Adrenal gland (tissue), 12 donors: ENCODE data around the gene STRIT1. TPM values are rescaled to one million over a fixed set of nuclear protein-coding genes. Genes with fewer than 3 reads are reported as not detected.

Source experiments
- DNase-seq, 7 donors: peaks; one replicate each; pipeline ENCODE4 v3.0.0-alpha.2; 2019 to 2020
- H3K27ac ChIP-seq, 5 donors: fragments of 200-600 bp; sonication (generic) in 4 of 5; 1 replicate in 3 of 5; 2 replicates in 2 of 5; pipeline versions ENCODE4 v1.5.1 to v1.8.0; 2016 to 2020; ENCODE audit warnings: mild to moderate bottlenecking in 1 of 5
- H3K27me3 ChIP-seq: fragments of 200-600 bp; 2 replicates; pipeline ENCODE4 v1.8.0; 2021
- H3K36me3 ChIP-seq, 2 donors: fragments of 200-600 bp; replicated peaks in 1 of 2; 1 replicate in 1 of 2; 2 replicates in 1 of 2; pipeline versions ENCODE4 v1.5.1 to v1.8.0; 2018 to 2022
- H3K4me1 ChIP-seq, 2 donors: fragments of 200-600 bp; replicated peaks in 1 of 2; 1 replicate in 1 of 2; 2 replicates in 1 of 2; pipeline versions ENCODE4 v1.5.1 to v1.8.0; 2018 to 2021
- H3K4me3 ChIP-seq, 4 donors: fragments of 200-600 bp; sonication (generic) in 3 of 4; one replicate each; pipeline ENCODE4 v1.5.1; 2016 to 2018
- H3K9me3 ChIP-seq, 3 donors: fragments of 200-600 bp; sonication (generic) in 1 of 3; replicated peaks in 1 of 3; 1 replicate in 2 of 3; 2 replicates in 1 of 3; pipeline versions ENCODE4 v1.5.1 to v1.8.0; 2016 to 2021
- POLR2A ChIP-seq, 2 donors: fragments of 450-650 bp; IDR thresholded peaks; one replicate each; pipeline ENCODE4 v1.6.1; 2017; ENCODE audit warnings: antibody characterized with exemption in 2 of 2, mild to moderate bottlenecking in 2 of 2, moderate library complexity in 1 of 2
- whole genome bisulfite sequencing, 4 donors: extraction: QIAGEN DNeasy Blood & Tissue Kit in 2 of 4; methylation state at CpG; one replicate each; pipeline versions ENCODE4 v1.1.5 to v1.1.7; 2013 to 2017; 5-methylcytosine and 5-hydroxymethylcytosine counted together
- intact Hi-C, 2 donors: fragments of 100-400 bp; cut with DNase I; formaldehyde crosslinking; loops; one replicate each; pipeline versions ENCODE4 v1.14.1 to v1.15.0; 2022 to 2023
- polyA plus RNA-seq, 3 donors: library from polyadenylated mRNA; stranded (reverse); fragments of 200-250 nt in 2 of 3; fragments of 350-450 nt in 1 of 3; fragmentation: Illumina TruSeq in 1 of 3; extraction: RNeasy Lipid Tissue Mini Kit (QIAGEN cat#74804) in 1 of 3; gene quantifications; one replicate each; pipeline ENCODE4 v1.2.3, GENCODE V29; 2013 to 2014
- total RNA-seq, 9 donors: library from RNA; depleted of rRNA in 4 of 9; stranded (reverse); fragments of >200 nt in 4 of 9; fragments of 120-200 nt in 1 of 9; fragmentation: NEBNext Ultra II Directional in 1 of 9; extraction: Animal tissue kit (Norgen Biotek cat#: 25700) in 1 of 9; gene quantifications; one replicate each; pipeline versions ENCODE4 v1.1.0 to v1.2.4, GENCODE V29; 2013 to 2023
- TF ChIP-seq, protein P1 (sequence below), 6 experiments: fragments of 450-650 bp in 4 of 6; fragments of 200-600 bp in 2 of 6; sonication (generic) in 1 of 6; IDR thresholded peaks; 1 replicate in 5 of 6; 2 replicates in 1 of 6; pipeline versions ENCODE4 v1.5.1 to v1.8.0; 2016 to 2021; ENCODE audit warnings: antibody characterized with exemption in 6 of 6, mild to moderate bottlenecking in 2 of 6, moderate library complexity in 1 of 6
- donor health status: healthy with polysubstance abuse.
- donor health status: Bipolar disorder and iron deficiency.
- donor health status: DM: yes; HTN: yes; CAD: no.
- donor health status: DM: no; HTN: no; CAD: no.
- donor health status: DM: no; HTN: no; CAD: no.
- donor health status: DM: yes; HTN: yes; CAD: no.

Gene STRIT1
- total and polyA plus RNA-seq, 12 donors, result 0.30 to 3.4 TPM; not detected in 10

DNA sequence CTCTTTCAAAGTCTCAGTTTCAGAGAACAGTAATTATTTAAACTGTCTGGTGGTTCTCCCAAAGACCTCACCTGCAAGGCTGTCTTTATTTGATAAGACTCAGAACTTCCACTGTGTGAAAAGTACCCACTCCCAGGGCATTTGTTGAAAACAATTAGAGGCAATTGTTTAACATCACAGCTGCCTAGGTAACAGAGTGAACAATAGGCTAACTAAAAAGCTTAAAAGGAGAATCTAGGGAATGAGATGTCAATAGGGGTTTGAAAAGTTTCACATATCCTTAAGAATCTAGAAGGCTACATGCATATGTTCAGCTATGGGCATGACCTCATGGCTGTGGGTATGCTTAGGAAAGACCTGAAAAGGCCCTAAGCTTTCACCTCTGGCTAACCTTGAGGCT is 2.9 kb upstream of the STRIT1 start:
- Histone ChIP-seq H3K4me1 (no peaks in the 10 kb centered on the region), H3K27me3 (no peaks in the 10 kb centered on the region), H3K4me3 (no peak overlapping the region), H3K9me3 (peaks cover 0 to 5% (median 0%) of the 10 kb centered on the region in 3 donors), H3K27ac (no peak overlapping the region), H3K36me3 (no peaks in the 10 kb centered on the region)
- intact Hi-C loops, result no loop called here
- no peak for DNase-seq
- TF ChIP-seq POLR2A (IDR thresholded peaks at IDR 0.05), result no peak
- TF ChIP-seq, protein P1, sequence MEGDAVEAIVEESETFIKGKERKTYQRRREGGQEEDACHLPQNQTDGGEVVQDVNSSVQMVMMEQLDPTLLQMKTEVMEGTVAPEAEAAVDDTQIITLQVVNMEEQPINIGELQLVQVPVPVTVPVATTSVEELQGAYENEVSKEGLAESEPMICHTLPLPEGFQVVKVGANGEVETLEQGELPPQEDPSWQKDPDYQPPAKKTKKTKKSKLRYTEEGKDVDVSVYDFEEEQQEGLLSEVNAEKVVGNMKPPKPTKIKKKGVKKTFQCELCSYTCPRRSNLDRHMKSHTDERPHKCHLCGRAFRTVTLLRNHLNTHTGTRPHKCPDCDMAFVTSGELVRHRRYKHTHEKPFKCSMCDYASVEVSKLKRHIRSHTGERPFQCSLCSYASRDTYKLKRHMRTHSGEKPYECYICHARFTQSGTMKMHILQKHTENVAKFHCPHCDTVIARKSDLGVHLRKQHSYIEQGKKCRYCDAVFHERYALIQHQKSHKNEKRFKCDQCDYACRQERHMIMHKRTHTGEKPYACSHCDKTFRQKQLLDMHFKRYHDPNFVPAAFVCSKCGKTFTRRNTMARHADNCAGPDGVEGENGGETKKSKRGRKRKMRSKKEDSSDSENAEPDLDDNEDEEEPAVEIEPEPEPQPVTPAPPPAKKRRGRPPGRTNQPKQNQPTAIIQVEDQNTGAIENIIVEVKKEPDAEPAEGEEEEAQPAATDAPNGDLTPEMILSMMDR (IDR thresholded peaks at IDR 0.05), result no peak

DNA sequence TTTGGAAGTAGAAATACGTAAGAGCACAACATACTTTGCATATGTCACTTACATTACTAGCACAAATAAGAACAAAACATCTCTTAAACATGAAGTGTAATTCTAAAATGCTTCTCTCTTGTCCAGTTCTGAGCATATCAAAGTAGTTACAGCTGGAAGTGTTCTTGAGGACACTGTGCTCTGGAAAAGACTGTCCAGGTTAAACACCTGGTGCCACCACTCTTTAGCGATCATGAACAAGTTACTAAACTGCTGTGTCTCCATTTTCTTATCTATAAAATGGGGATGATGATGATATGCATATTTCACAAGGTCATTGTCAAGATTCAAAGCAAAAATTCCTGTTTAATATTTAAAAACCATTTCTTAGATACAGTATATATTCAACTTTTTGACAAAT is 790 bp downstream of the STRIT1 start:
- H3K4me3 ChIP-seq, result no peak overlapping the region
- H3K36me3 ChIP-seq, result no peaks in the 10 kb centered on the region
- H3K27me3 ChIP-seq, result no peaks in the 10 kb centered on the region
- peaks cover 0 to 5% (median 0%) of the 10 kb centered on the region in 3 donors for H3K9me3 ChIP-seq
- DNase-seq, result no peak
- 92 to 95% (median 93%) methylated on average over 2 of the region's 2 CpGs for WGBS, 4 donors
- TF ChIP-seq, protein P1 (IDR thresholded peaks at IDR 0.05), result no peak
- TF ChIP-seq POLR2A (IDR thresholded peaks at IDR 0.05), result no peak
- intact Hi-C loops, result no loop called here
- no peak overlapping the region for H3K27ac ChIP-seq
- H3K4me1 ChIP-seq, result no peaks in the 10 kb centered on the region

DNA sequence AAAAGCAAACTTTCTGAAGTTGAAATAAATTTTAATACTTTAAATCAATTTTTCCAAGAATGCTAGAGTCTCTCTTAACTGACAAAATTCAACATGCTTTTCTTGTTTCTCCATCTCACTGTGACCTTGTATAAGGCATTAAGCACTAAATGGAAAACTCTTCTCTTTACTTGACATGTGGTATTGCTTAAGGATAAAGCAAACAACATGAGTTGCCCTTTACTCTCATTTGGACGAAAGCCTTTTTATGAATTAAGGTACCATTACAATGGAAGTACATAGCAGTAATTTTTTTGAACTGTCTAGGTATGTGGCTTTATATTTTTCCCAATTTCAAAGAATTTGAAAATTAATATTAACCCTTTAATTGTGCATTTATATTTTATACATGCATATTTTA is 1.4 kb downstream of the STRIT1 start:
- H3K4me1 ChIP-seq, result no peaks in the 10 kb centered on the region
- H3K27me3 ChIP-seq, result no peaks in the 10 kb centered on the region
- TF ChIP-seq, protein P1 (IDR thresholded peaks at IDR 0.05), result no peak
- TF ChIP-seq POLR2A (IDR thresholded peaks at IDR 0.05), result no peak
- H3K27ac ChIP-seq, result no peak overlapping the region
- WGBS, 4 donors, result 61 to 67% (median 66%) methylated on average over 1 of the region's 1 CpG
- H3K36me3 ChIP-seq, result no peaks in the 10 kb centered on the region
- peaks cover 0 to 3% (median 0%) of the 10 kb centered on the region in 3 donors for H3K9me3 ChIP-seq
- no peak overlapping the region for H3K4me3 ChIP-seq
- no peak for DNase-seq
- intact Hi-C loops, result no loop called here

DNA sequence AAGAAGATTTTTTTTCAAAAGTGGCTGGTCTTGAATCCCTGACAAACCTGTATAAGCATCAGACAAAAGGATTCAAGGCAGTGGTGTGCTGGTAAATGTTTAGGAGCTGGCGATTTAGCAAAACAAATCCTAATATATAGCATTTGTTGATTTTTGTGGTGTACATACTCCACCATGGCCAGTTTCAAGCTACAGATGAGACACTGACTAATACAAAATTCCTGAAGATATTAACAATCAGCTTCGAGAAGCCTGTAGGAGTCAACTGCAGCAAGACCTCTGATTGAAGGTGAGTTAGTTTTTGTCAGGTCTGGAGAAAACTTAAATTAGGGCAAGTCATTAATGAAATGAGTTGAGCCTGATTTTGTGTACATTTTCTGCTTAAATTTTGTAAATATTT is 6.7 kb downstream of the STRIT1 start:
- Histone ChIP-seq H3K4me1 (no peaks in the 10 kb centered on the region), H3K27ac (no peak overlapping the region), H3K27me3 (no peaks in the 10 kb centered on the region), H3K36me3 (no peaks in the 10 kb centered on the region), H3K4me3 (no peak overlapping the region), H3K9me3 (no peaks in the 10 kb centered on the region)
- WGBS, 4 donors, result 69 to 87% (median 80%) methylated on average over 2 of the region's 2 CpGs
- no peak for DNase-seq
- intact Hi-C loops, result no loop called here
- TF ChIP-seq, protein P1 (IDR thresholded peaks at IDR 0.05), result no peak
- TF ChIP-seq POLR2A (IDR thresholded peaks at IDR 0.05), result no peak
